H1 (cell line): ENCODE data around the gene PLXNA4. TPM values are rescaled to one million over a fixed set of nuclear protein-coding genes. Genes with fewer than 3 reads are reported as not detected.

Experiments used
- TAF1 ChIP-seq: IDR thresholded peaks from 2 replicates; pipeline ENCODE4 v1.6.1; 2011; ENCODE audit warnings: mild to moderate bottlenecking, low read depth, low read length
- USF2 ChIP-seq: IDR thresholded peaks from 2 replicates; pipeline ENCODE4 v1.6.1; 2011; ENCODE audit warnings: low read length, improper control_type of control experiment
- polyA plus RNA-seq, 7 experiments: library from polyadenylated mRNA; depleted of rRNA in 3 of 7; stranded (reverse) in 5 of 7; unstranded in 2 of 7; fragments of >200 nt in 5 of 7; fragments of 200-250 nt in 2 of 7; gene quantifications; 1 replicate in 5 of 7; 2 replicates in 1 of 7; 4 replicates in 1 of 7; pipeline versions ENCODE4 v1.2.1 to v1.2.3, GENCODE V29; 2011 to 2013; ENCODE audit warnings: missing spikeins in 2 of 7, mixed read lengths in 2 of 7
- total RNA-seq: library from RNA; stranded (reverse); fragmentation: NEBNext Ultra II Directional; extraction: Animal tissue kit (Norgen Biotek cat#: 25700); gene quantifications from 2 replicates; pipeline ENCODE4 v1.2.1, GENCODE V29; 2021
- TF ChIP-seq, protein P1 (sequence below): IDR thresholded peaks from 2 replicates; pipeline ENCODE4 v1.6.1; 2012; ENCODE audit warnings: inconsistent platforms

Gene PLXNA4
- total and polyA plus RNA-seq, 2 of the 8 experiments (the other 6 are each of a cell fraction or from before 2014, with no cell fraction given), result 0.76 to 0.79 TPM

- TF ChIP-seq, protein P1, sequence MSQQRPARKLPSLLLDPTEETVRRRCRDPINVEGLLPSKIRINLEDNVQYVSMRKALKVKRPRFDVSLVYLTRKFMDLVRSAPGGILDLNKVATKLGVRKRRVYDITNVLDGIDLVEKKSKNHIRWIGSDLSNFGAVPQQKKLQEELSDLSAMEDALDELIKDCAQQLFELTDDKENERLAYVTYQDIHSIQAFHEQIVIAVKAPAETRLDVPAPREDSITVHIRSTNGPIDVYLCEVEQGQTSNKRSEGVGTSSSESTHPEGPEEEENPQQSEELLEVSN, result no peak
- TF ChIP-seq TAF1 (no peak), USF2 (no peak)
Measured at GRCh38 chr7:132125096-132125495, 451.2 kb downstream of the PLXNA4 start (continued).
